Neutrophil (primary cell): ENCODE results near the gene ETNK2.

Experiments
- H3K27ac ChIP-seq: fragments of 200-600 bp; sonication (generic); 2 replicates; pipeline ENCODE4 v1.5.1; 2016; ENCODE audit warnings: mild to moderate bottlenecking, moderate library complexity
- H3K27me3 ChIP-seq: fragments of 200-600 bp; sonication (generic); 2 replicates; pipeline ENCODE4 v1.6.0; 2016; ENCODE audit warnings: mild to moderate bottlenecking
- H3K36me3 ChIP-seq: fragments of 200-600 bp; sonication (generic); 2 replicates; pipeline ENCODE4 v1.5.1; 2017
- H3K4me1 ChIP-seq, 2 experiments: fragments of 200-600 bp in 1 of 2; sonication (generic) in 1 of 2; 1 replicate in 1 of 2; 2 replicates in 1 of 2; pipeline versions ENCODE4 v1.5.1 to v1.6.1; 2013 to 2016; ENCODE audit warnings: low read depth in 1 of 2, low read length in 1 of 2, mild to moderate bottlenecking in 1 of 2, moderate library complexity in 1 of 2; ENCODE audit not compliant: control insufficient read depth in 1 of 2, insufficient read depth in 1 of 2
- H3K4me3 ChIP-seq, 2 experiments: fragments of 200-600 bp in 1 of 2; sonication (generic) in 1 of 2; 1 replicate in 1 of 2; 2 replicates in 1 of 2; pipeline ENCODE4 v1.5.1; 2013 to 2016; ENCODE audit warnings: low read depth in 1 of 2, low read length in 1 of 2, mild to moderate bottlenecking in 1 of 2, moderate library complexity in 1 of 2
- H3K9me3 ChIP-seq: fragments of 200-600 bp; sonication (generic); 2 replicates; pipeline ENCODE4 v1.5.1; 2016
- TF ChIP-seq, protein P1 (sequence below): fragments of 200-600 bp; sonication (generic); IDR thresholded peaks from 2 replicates; pipeline ENCODE4 v1.5.1; 2016; ENCODE audit warnings: antibody characterized with exemption

Gene ETNK2

DNA sequence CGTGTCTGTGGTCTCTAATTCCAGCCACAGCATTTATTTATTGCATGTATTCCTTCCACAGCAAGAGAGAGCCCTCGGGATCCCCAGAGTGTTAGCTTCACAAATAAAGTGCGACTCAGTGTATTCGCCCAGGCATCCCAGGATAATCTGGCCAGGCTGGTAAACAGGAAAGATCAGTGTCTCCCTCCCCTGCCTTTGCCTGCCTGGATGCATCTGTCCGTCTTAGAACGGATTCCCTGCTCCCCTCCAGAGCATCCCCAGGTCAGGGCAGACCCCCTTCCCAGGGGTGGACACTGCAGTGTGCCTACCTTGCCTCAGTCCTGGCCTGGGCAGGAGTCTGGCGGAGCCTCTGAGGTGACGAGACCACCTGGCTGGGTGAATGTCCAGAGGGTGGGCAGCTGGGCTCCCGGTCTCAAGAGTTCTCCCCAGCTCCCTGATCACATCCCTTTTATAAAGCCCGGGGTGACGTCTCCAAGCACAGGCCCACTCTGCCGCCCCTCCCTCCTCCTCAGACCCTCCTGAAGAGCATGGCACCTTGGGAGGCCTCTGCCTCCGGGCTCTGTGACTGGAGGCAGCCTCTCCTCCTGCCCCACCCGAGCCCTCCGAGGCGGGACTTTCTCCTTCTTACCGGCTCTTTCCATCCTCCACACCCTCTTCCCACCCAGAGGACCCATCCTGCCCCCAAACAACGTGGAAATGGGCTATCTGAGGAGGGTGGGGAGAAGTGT lies 44.4 kb upstream of the ETNK2 start, which contains the start of gene KISS1:
TSS of gene KISS1 (minus strand) at position 424 of the 728 bp plus-strand sequence. CDS start 3,615 bp downstream, outside the sequence.
- peaks cover 69% of the 10 kb centered on the region for H3K27me3 ChIP-seq
- no peak within 1 kb of the TSS for H3K4me3 ChIP-seq
- H3K9me3 ChIP-seq, result no peaks in the 10 kb centered on the region
- H3K4me1 ChIP-seq, result no peaks in the 10 kb centered on the region
- no peak within 1 kb of the TSS for H3K27ac ChIP-seq
- TF ChIP-seq, protein P1, sequence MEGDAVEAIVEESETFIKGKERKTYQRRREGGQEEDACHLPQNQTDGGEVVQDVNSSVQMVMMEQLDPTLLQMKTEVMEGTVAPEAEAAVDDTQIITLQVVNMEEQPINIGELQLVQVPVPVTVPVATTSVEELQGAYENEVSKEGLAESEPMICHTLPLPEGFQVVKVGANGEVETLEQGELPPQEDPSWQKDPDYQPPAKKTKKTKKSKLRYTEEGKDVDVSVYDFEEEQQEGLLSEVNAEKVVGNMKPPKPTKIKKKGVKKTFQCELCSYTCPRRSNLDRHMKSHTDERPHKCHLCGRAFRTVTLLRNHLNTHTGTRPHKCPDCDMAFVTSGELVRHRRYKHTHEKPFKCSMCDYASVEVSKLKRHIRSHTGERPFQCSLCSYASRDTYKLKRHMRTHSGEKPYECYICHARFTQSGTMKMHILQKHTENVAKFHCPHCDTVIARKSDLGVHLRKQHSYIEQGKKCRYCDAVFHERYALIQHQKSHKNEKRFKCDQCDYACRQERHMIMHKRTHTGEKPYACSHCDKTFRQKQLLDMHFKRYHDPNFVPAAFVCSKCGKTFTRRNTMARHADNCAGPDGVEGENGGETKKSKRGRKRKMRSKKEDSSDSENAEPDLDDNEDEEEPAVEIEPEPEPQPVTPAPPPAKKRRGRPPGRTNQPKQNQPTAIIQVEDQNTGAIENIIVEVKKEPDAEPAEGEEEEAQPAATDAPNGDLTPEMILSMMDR, result no peak
- no peaks in the 10 kb centered on the region for H3K36me3 ChIP-seq

DNA sequence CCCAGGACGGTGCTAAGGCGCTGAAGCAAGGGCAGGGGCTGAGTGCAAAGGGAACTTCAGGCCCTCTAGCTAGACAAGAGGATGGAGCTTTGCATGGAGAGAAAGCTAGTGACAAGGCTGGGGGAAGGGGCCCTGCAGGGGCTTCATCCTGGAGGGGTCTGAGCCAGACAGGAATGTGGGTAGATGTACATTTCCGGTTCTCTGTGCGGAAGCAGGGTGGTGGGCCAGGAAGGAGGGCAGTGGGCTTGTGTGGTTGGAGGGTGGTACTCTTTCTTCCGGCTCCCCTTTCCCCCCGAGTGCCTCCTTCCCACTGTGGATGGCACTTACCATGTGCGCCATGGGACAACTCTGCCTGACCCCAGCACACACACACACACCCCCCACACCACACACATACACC lies 42.9 kb upstream of the ETNK2 start:
- Histone ChIP-seq H3K4me3 (no peak overlapping the region), H3K4me1 (peaks cover 6 to 13% of the 10 kb centered on the region in 2 experiments), H3K27me3 (peaks cover 83% of the 10 kb centered on the region), H3K27ac (no peak overlapping the region), H3K9me3 (no peaks in the 10 kb centered on the region), H3K36me3 (no peaks in the 10 kb centered on the region)
- TF ChIP-seq, protein P1, result no peak

DNA sequence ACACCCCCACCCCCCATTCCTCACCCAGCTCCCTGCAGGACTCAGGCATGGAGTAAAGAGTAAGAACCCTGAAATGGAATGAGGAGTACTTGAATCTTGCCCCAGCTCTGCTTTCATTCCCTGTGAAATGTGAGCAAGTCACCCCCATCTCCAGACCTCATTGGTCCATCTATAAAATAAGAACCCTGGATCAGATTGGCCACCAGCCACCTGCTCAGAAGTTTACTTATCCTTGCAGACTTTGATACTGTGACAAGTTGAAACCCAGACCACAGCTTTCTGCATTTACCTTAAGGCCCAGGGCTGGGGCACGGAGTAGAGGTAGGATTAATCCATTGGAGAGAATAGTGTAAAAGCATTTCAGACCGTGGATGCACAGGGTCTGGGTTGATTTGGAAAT lies 42.2 kb upstream of the ETNK2 start:
- Histone ChIP-seq H3K36me3 (no peaks in the 10 kb centered on the region), H3K4me1 (peaks cover 6 to 15% of the 10 kb centered on the region in 2 experiments), H3K27me3 (peaks cover 85% of the 10 kb centered on the region), H3K27ac (no peak overlapping the region), H3K9me3 (no peaks in the 10 kb centered on the region), H3K4me3 (no peak overlapping the region)
- TF ChIP-seq, protein P1, result no peak

DNA sequence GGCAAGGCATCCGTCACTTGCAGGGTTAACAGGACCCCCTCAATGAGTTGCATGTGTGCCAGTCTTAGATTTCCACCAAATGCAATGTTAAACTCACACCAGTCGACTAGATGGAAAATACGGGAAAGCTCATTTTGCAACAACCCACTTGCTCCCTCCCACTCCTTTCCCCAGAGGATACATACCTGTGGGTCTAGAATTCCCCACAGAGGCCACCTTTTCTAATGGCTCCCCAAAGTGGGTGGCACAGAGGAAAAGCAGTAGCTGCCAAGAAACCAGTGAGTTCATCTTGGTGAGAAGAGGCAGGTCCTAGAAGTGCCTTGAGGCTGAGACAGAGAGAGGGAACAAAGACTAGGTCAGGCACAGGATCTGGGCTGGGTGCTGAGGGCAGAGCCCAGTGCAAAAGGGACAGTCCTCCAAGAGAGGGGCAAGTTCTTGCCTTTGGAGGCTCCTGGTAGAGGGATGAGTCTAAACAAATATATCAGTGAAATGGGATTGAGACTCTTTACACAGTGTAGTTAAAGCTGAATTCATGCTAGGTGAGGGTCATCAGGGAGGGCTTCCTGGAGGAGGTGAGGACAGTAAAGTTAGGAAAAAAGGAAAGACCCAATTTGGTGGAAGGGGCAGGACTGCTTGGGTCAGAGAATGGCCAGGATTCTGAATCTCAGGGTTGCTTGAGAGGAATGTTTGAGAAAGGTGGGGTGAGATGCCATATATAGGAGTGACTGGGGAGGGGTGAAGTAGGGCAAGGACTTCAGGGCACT lies 40.9 kb upstream of the ETNK2 start:
- Histone ChIP-seq H3K36me3 (no peaks in the 10 kb centered on the region), H3K4me1 (peaks cover 6 to 15% of the 10 kb centered on the region in 2 experiments), H3K27ac (no peak overlapping the region), H3K27me3 (peaks cover 91% of the 10 kb centered on the region), H3K4me3 (no peak overlapping the region), H3K9me3 (no peaks in the 10 kb centered on the region)
- TF ChIP-seq, protein P1, result no peak

DNA sequence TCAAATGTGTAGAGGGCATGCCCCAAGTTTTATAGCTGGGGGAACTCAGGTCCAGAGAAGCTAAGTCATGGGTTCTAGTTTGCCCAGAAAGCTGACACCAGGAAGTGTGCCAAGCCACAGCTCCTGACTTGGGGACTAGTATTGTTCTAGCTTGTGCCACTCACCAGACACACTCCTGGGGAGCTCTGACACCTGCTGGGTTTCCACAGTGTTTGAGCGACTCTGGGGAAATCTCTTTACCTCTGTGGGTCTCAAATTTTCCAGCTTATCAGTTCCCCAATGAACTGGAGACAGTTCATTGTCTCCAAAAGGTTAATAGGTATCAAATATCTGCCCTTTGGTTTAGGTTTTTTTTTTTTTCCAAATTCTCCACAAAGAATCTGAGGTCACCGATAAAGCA lies 40.2 kb upstream of the ETNK2 start:
- Histone ChIP-seq H3K27me3 (peaks cover 92% of the 10 kb centered on the region), H3K4me1 (peaks cover 6 to 15% of the 10 kb centered on the region in 2 experiments), H3K9me3 (no peaks in the 10 kb centered on the region), H3K36me3 (no peaks in the 10 kb centered on the region), H3K4me3 (no peak overlapping the region), H3K27ac (no peak overlapping the region)
- TF ChIP-seq, protein P1, result no peak
